GM21529 (cell line): ENCODE measurements around the gene WWOX.

Experiments used
- ATAC-seq: cut with Tn5 transposase; IDR thresholded peaks from one replicate; pipeline ENCODE4 v1.9.1; 2021; ENCODE audit not compliant: unreplicated experiment

Gene WWOX

DNA sequence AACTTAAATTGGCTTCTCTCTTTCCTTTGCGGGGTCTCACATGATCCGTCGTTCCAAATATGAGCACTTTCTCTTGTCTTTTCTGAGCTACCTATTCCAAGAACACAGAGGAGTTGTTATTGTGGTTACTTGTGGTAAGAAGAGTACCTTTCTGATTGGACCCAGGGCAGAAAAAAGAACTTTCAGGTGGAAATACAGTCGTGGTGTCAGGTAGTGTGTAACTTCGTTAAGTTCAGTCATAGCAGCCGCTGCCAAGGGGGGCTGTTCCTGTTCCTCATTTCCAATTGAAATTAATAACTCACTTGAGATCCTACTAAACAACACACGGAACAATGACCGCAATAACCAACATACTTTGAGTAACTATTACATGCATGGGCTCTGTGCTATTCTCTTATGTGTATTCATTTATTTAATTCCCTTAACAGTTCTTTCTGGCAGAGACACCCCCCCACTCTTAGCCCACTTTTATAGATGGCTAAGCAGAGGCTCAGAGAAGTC, 819.4 kb downstream of the WWOX start:
- ATAC-seq: no peak

DNA sequence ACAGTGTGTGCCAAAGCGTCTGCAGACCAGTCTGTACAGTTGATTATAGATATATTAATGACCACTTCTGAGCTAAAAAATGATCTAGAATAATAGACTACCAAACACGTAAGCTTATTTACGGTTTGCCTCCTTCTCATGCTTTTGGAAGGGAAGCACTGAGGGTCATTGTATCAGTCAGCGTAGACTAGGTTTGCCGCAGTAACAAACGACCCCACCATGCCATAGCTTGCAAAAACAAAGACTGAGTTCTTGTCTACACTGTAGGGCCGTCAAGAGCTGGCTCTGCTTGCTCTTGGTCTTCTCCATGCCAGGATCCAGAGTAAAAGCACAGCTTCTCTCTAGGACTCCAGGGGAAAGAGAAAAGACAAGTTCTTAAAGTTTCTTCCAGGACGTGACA, 820.4 kb downstream of the WWOX start:
- ATAC-seq: no peak

DNA sequence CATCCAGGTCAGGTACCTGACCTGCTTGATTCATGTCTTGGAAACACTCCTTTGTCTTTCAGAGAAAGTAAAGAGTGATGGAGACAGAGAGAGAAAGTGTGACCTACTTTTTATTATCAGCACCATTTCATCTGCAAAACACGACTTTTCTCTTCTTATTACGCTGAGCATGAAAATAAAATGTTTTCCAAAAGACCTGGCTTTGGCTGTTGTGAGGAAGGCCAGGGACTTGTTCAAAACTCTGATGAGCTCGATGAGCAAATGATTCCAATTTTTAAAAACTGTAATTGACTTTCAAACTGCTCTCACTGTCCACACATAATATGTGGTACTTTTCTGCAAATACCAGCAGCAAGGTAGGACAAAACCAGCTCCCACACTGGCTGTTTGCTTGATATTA, 821.2 kb downstream of the WWOX start:
- ATAC-seq: no peak

- no peak for ATAC-seq
These were observed 825.8 kb downstream of the WWOX start for GRCh38 chr16:78925083-78925767.

- no peak for ATAC-seq
These were observed 827.3 kb downstream of the WWOX start for GRCh38 chr16:78926723-78927210.

DNA sequence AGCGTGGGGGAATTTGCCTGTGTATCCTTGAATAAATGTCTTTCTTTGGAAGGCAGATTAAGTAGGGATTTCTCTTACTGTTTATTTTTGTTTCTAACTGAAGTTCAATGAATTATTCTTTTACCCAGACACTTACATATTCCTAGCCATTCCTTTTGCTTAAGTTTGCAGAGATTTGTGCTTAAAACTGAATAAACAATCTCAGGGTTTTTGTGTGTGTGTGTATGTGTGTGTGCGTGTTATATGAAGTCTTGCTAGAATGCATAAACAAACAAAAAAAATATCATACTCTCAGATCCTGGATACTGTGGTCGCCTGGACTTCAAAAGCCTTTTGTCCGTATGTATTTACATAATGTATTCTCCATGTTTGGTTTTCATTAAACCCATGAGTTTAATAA, 828.3 kb downstream of the WWOX start:
- no peak for ATAC-seq

DNA sequence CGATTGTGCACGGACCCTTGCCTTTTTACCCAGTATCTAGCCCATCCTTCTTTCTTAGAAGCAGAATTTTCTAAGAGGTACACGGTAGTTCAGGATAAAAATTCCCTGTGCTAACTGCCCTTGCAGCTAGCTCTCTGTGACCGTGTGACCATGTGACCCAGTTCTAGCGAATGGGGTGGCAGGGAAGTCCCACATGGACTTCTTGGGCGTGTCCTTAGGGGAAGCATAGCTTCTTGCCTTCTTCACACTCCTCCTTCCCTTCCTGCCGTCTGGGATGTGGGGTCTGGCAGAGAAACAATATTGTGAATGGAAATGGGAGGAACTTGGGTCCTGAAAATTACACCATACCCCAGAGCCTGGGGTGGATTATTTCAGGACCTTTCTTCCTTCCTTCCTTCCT, 830.4 kb downstream of the WWOX start:
- no peak for ATAC-seq

GRCh38 chr16:78930561-78930960, 831.1 kb downstream of the WWOX start:
- no peak for ATAC-seq

DNA sequence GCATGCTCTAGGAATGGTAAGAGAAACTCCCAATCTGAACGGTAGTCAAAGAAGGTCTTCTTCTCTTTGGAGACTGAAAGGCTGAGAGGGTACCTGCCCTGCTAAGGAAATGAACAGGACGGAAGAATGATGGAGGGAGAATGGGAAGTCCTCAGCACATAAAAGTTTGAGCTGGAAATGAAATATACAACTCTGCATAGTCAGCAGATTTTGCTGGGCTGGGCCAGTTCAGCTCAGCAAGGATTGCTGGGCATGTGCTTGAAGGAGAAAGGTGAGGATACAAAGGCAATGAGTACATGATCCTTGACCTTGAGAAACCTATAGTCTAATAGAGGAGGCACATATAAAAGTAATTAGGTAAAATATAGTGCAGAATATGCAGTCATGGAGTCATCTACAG, 831.8 kb downstream of the WWOX start:
- no peak for ATAC-seq

GRCh38 chr16:78931678-78932077, 832.2 kb downstream of the WWOX start:
- no peak for ATAC-seq

DNA sequence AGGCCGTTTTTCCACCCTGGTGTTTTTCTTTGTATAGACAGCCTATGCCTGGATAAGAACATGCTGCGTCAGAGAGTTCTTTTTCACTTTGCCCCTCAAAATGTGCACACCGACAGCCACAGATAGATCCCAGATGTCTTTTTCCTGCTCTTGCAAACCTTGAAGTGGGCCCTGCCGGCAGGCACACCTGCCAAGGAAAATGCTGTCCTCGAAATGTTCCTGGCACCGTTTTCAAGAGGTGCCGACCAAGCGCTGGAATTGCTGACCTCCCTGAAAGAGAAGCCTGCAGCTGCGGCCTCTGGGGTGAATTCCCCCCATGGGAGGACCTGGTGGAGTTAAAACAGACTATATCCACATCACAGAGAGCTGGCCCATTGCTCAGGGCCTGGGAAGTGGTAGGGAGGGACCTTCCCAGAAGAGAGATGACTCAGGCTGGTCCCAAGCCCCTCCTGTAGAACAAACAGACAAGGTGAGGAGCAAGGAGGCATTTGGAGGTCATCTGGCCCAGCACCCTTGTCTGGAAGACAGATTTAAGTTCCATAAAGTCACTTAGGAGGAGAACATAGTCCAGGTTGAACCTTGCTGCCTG, 833.0 kb downstream of the WWOX start:
- no peak for ATAC-seq

DNA sequence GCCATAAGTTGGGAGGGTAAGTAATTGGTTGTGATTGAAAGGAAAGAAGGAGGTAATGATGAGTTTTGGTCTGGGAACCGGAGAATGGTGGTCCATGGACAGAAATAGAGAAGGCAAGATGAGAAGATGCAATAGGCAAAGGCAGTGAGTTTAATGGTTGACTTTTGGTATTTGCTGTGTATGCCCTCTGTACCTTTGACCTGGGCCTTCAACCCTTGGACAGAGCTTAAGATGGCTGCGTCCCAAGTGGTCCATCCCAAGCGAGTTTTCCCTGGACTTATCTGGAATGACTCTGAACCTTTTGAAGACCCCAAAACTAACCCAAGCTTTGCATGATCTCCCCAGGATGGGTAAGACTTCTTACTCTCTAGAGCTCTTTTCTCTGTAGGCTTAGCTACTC, 836.6 kb downstream of the WWOX start:
- ATAC-seq: no peak

DNA sequence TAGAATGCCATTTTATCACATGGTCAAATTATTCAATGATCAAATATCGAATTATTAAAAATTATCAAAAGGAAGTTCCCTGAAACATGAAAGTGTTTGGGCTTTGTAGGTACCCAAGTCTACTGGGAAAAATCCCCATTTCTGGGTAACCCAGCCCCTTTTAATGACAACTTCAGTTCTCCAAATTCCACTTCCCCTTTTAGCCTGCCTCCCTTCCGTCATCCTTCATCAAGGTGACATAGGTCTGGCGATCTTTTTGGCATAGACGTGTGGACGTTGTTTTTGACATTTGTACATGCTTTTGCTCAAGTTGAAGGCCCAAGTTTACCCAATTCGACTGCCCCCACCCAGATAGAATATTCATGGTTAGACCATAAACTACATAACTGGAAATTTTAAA, 840.1 kb downstream of the WWOX start:
- ATAC-seq: no peak

GRCh38 chr16:78942625-78943245, 843.3 kb downstream of the WWOX start:
- no peak for ATAC-seq

- ATAC-seq: no peak
These were observed 845.9 kb downstream of the WWOX start for GRCh38 chr16:78945336-78945735.

DNA sequence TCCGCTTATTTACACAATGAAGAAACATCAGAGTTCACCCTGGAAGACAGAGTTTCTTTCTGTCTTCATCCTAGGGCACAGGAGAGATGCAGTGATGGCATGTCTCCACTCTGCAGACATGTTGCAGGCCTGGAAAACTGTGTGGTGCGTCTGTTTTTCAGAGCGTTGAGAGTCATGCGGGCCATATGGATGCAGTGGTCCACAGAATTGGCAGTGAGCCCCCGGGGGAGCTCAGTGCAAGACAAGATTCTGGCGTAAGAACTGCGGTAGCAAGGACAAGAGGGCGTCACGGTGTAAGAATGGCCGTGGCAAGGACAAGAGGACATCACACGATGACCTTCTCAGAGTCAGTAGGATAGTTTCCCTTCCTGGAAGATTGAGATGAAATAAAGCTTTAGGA, 847.1 kb downstream of the WWOX start:
- no peak for ATAC-seq

- no peak for ATAC-seq
These were observed 851.3 kb downstream of the WWOX start for GRCh38 chr16:78950768-78951167.

DNA sequence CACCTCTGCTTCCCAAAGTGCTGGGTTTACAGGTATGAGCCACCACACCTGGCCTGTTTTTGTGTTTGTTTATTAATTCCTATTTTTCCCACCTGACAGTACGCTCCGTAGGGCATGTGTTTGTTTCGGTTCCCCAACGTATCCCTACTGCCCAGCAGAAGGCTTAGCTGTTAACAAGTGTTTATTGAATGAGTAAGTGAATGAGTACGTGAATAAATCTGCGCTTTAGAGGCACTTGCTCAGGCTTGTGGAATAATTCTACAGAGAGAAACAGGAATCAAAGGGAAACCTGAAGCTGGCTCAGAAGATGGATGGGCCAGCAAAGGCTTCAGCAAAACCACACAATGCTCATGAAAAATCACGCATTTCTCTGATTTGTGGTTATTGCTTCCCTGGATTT, 853.2 kb downstream of the WWOX start:
- no peak for ATAC-seq

GRCh38 chr16:78953526-78953925, 854.1 kb downstream of the WWOX start:
- no peak for ATAC-seq

DNA sequence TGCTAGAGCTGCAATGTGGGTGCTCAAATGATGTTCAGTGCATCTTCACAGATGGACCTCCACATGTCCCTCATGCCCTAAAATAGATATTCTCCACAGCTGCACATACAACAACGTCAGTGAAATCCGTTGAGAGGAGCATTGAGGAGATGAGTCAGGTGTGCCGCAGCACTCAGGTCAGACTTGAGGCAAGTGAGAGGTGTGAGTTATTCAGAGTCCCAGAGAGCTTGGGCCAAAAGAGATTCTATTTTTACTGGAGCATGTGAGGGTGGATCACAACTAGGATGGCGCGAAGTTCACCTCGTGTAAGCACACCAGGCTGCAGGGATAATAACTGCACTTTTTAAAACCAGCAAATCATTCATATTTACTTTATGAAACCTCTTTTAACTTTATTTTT, 855.8 kb downstream of the WWOX start:
- ATAC-seq: no peak

DNA sequence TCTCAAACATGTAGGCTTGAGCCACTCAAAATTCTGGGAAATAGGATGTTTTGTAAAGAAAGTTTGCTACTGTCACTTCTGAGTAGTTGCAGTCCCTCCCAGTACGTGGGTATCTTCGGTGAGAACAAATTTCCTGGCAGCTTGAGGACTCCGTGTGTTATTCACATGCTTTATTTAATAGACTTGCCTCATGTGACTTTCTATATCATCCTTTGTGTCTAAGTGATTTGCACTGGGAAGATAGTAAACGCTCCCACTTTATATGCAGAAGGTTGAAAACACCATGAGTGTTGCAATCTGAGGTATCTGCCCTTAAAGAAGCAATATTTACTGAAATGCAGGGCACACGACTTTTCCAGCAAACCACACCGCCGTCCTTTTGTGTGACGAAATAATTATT, 857.4 kb downstream of the WWOX start:
- no peak for ATAC-seq
